Neural cell (in vitro differentiated cells): Measurements from ENCODE around the gene MON2. TPM values are rescaled to one million over a fixed set of nuclear protein-coding genes. Genes with fewer than 3 reads are reported as not detected.

Experiments
- H2AFZ ChIP-seq: fragments of 200-600, 300-800 bp; sonication (generic), shearing (Covaris generic); 2 replicates; pipeline ENCODE4 v1.6.0; 2014; ENCODE audit warnings: low read depth, mild to moderate bottlenecking, antibody characterized with exemption, low read length, moderate library complexity
- H3F3A ChIP-seq: fragments of 200-600 bp; shearing (Covaris generic); 2 replicates; pipeline ENCODE4 v1.6.1; 2016; ENCODE audit warnings: mild to moderate bottlenecking, moderate library complexity, mixed read lengths, antibody characterized with exemption, low read length; ENCODE audit not compliant: insufficient read depth, poor library complexity, severe bottlenecking
- H3K27ac ChIP-seq: fragments of 200-600, 300-800 bp; sonication (generic), shearing (Covaris generic); 2 replicates; pipeline ENCODE4 v1.5.1; 2014; ENCODE audit warnings: mild to moderate bottlenecking, low read length, moderate library complexity
- H3K27me3 ChIP-seq: fragments of 300-800, 200-600 bp; sonication (generic), shearing (Covaris generic); 2 replicates; pipeline ENCODE4 v1.6.0; 2014; ENCODE audit warnings: mild to moderate bottlenecking, low read depth, low read length, moderate library complexity; ENCODE audit not compliant: insufficient read depth
- H3K36me3 ChIP-seq: fragments of 300-800, 200-600 bp; sonication (generic), shearing (Covaris generic); 2 replicates; pipeline ENCODE4 v1.5.1; 2014; ENCODE audit warnings: mild to moderate bottlenecking, antibody characterized with exemption, low read length, moderate library complexity; ENCODE audit not compliant: insufficient read depth
- H3K4me2 ChIP-seq: fragments of 300-800, 200-600 bp; sonication (generic), shearing (Covaris generic); 2 replicates; pipeline ENCODE4 v1.6.0; 2014; ENCODE audit warnings: mild to moderate bottlenecking, low read length
- H3K4me3 ChIP-seq: fragments of 300-800, 200-600 bp; sonication (generic), shearing (Covaris generic); 2 replicates; pipeline ENCODE4 v1.5.1; 2014; ENCODE audit warnings: mild to moderate bottlenecking, low read length, moderate library complexity
- H3K79me2 ChIP-seq: fragments of 200-600 bp; shearing (Covaris generic); replicated peaks from 2 replicates; pipeline ENCODE4 v1.6.0; 2014; ENCODE audit warnings: mild to moderate bottlenecking, low read length, moderate library complexity; ENCODE audit not compliant: insufficient read depth
- H3K9ac ChIP-seq: fragments of 300-800, 200-600 bp; sonication (generic), shearing (Covaris generic); 2 replicates; pipeline ENCODE4 v1.6.1; 2016; ENCODE audit warnings: mild to moderate bottlenecking, low read length, mixed read lengths
- H3K9me2 ChIP-seq: fragments of 200-600 bp; shearing (Covaris generic); 2 replicates; pipeline ENCODE4 v1.6.1; 2016; ENCODE audit warnings: mild to moderate bottlenecking, low read length, mixed read lengths; ENCODE audit not compliant: insufficient read depth
- H3K9me3 ChIP-seq: fragments of 200-600, 300-800 bp; sonication (generic), shearing (Covaris generic); 2 replicates; pipeline ENCODE4 v1.6.1; 2016; ENCODE audit warnings: mild to moderate bottlenecking, mixed run types, low read length, moderate library complexity, mixed read lengths
- H4K20me1 ChIP-seq: fragments of 200-600 bp; shearing (Covaris generic); 2 replicates; pipeline ENCODE4 v1.6.1; 2016; ENCODE audit warnings: mild to moderate bottlenecking, mixed run types; ENCODE audit not compliant: insufficient read depth
- CTCF ChIP-seq: fragments of 450-650 bp; IDR thresholded peaks from 2 replicates; pipeline ENCODE4 v1.5.1; 2014; ENCODE audit warnings: antibody characterized with exemption, mild to moderate bottlenecking, moderate library complexity; ENCODE audit not compliant: poor library complexity, severe bottlenecking
- EP300 ChIP-seq: fragments of 450-650 bp; conservative IDR thresholded peaks from 2 replicates; pipeline ENCODE4 v1.6.1; 2014; ENCODE audit warnings: antibody characterized with exemption, mild to moderate bottlenecking, moderate library complexity; ENCODE audit not compliant: poor library complexity, severe bottlenecking
- EZH2 ChIP-seq: fragments of 200-600, 300-800 bp; shearing (Covaris generic), sonication (generic); IDR thresholded peaks from 2 replicates; pipeline ENCODE4 v1.6.1; 2014; ENCODE audit warnings: antibody characterized with exemption, low read length, borderline replicate concordance, mild to moderate bottlenecking; ENCODE audit not compliant: insufficient read depth, poor library complexity, severe bottlenecking
- MXI1 ChIP-seq: fragments of 450-650 bp; conservative IDR thresholded peaks from 2 replicates; pipeline ENCODE4 v1.6.1; 2014; ENCODE audit warnings: antibody characterized with exemption, mild to moderate bottlenecking; ENCODE audit not compliant: poor library complexity, severe bottlenecking
- POLR2AphosphoS5 ChIP-seq: IDR thresholded peaks from 2 replicates; pipeline ENCODE4 v1.6.1; 2012
- RAD21 ChIP-seq: fragments of 450-650 bp; conservative IDR thresholded peaks from 2 replicates; pipeline ENCODE4 v1.6.1; 2014; ENCODE audit warnings: antibody characterized with exemption, mild to moderate bottlenecking, moderate library complexity
- REST ChIP-seq: IDR thresholded peaks from 2 replicates; pipeline ENCODE4 v1.6.1; 2012; ENCODE audit warnings: borderline replicate concordance
- SMC3 ChIP-seq: fragments of 450-650 bp; conservative IDR thresholded peaks from 2 replicates; pipeline ENCODE4 v1.6.1; 2014; ENCODE audit warnings: antibody characterized with exemption, mild to moderate bottlenecking, moderate library complexity; ENCODE audit not compliant: poor library complexity
- TAF1 ChIP-seq: IDR thresholded peaks from 2 replicates; pipeline ENCODE4 v1.6.1; 2012; ENCODE audit warnings: low read depth
- polyA plus RNA-seq: library from polyadenylated mRNA; depleted of rRNA; stranded (reverse); fragments of >200 nt; gene quantifications from 2 replicates; pipeline ENCODE4 v1.2.3, GENCODE V29; 2014

The MON2 gene
- polyA plus RNA-seq, 1 donor from 2014 or later = 44.2 TPM

DNA sequence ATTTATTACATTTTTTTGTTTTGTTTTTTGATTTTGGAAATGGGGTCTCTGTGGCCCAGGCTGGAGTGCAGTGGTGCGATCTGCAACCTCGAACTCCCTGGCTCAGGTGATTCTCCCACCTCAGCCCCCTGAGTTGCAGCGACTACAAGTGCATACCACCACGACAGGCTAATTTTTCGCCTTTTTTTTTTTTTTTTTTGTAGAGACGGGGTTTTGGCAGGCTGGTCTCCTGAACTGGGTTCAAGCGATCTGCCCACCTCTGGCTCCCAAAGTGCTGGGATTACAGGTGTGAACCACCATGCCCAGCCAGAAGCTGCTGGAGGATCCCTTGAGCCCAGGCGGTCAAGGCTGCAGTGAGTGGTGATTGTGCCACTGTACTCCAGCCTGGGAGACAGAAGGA, 2.3 kb downstream of the MON2 start:
- H3K4me3 ChIP-seq = peak overlapping the region; percentile 97

GRCh38 chr12:62469704-62470103, 3.1 kb downstream of the MON2 start:
- H3K27ac ChIP-seq = no peak overlapping the region
- H3K4me3 ChIP-seq = peak overlapping the region; percentile 97
- no peaks in the 10 kb centered on the region for H3K9me2 ChIP-seq
- H3K79me2 ChIP-seq = peaks cover 38% of the 10 kb centered on the region
- peak overlapping the region; percentile 91 for H3K4me2 ChIP-seq
- H4K20me1 ChIP-seq = no peaks in the 10 kb centered on the region
- no peak overlapping the region for H3K9ac ChIP-seq
- H3K27me3 ChIP-seq = no peaks in the 10 kb centered on the region
- no peak overlapping the region for H2AFZ ChIP-seq
- H3K9me3 ChIP-seq = no peaks in the 10 kb centered on the region
- TF ChIP-seq SMC3 (no peak), EZH2 (no peak), TAF1 (no peak)
- no peaks in the 10 kb centered on the region for H3K36me3 ChIP-seq
- no peaks in the 10 kb centered on the region for H3F3A ChIP-seq

More for the DNA sequence above, 2.3 kb downstream of the MON2 start:
- Histone ChIP-seq H3K9me2 (no peaks in the 10 kb centered on the region), H3K4me2 (peak overlapping the region; percentile 91), H3K27me3 (no peaks in the 10 kb centered on the region), H3K9ac (no peak overlapping the region), H3K27ac (no peak overlapping the region), H4K20me1 (no peaks in the 10 kb centered on the region), H3K36me3 (no peaks in the 10 kb centered on the region), H2AFZ (no peak overlapping the region), H3K9me3 (no peaks in the 10 kb centered on the region), H3K79me2 (peaks cover 37% of the 10 kb centered on the region), H3F3A (no peaks in the 10 kb centered on the region)
- TF ChIP-seq REST (no peak), SMC3 (no peak), MXI1 (no peak), POLR2AphosphoS5 (no peak), CTCF (no peak), EP300 (no peak), EZH2 (no peak)

DNA sequence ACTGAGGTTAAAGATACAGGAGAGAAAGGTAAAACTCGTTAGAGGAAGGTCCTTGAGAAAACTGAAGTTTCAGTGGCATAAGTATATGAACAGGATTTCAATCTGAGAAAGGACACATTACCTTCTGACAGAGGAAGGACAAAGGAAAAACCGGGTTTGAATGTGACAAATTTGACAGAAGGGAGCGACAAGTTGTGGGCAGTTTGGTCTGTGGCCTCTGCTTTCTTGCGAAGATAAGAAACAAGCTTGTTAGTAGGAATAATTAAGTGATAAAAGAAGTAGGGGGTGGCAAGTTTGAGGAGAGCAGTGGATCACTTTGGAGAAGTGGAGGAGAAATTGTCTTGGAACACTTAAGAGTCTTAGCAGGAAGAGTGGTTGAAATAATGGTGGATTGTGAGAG, 5.1 kb downstream of the MON2 start:
- Histone ChIP-seq H3K9me2 (no peaks in the 10 kb centered on the region), H3K9ac (no peak overlapping the region), H2AFZ (no peak overlapping the region), H3K27me3 (no peaks in the 10 kb centered on the region), H3K79me2 (peaks cover 45% of the 10 kb centered on the region), H3K36me3 (no peaks in the 10 kb centered on the region), H3K4me3 (no peak overlapping the region), H4K20me1 (no peaks in the 10 kb centered on the region), H3F3A (no peaks in the 10 kb centered on the region), H3K27ac (no peak overlapping the region), H3K4me2 (no peak overlapping the region), H3K9me3 (no peaks in the 10 kb centered on the region)
- TF ChIP-seq CTCF = no peak
- no peak for TF ChIP-seq SMC3
- no peak for TF ChIP-seq MXI1
- TF ChIP-seq EZH2 = no peak
- no peak for TF ChIP-seq TAF1
- TF ChIP-seq RAD21 = no peak
- TF ChIP-seq EP300 = no peak
- no peak for TF ChIP-seq REST
- TF ChIP-seq POLR2AphosphoS5 = no peak
